Stimulated activated CD8-positive, alpha-beta memory T cell treated with anti-CD3 and anti-CD28 coated beads, Interleukin-2, amount 100 ng/mL, for 1 hour (primary cell): ENCODE results near the gene ARHGAP32.
"Not testable (repeated sequence)": the region's sequence is repeated elsewhere in the genome, so short reads cannot be mapped to it uniquely, and the experiment has no call there.

Source experiments
- DNase-seq, 2 donors: peaks; one replicate each; pipeline ENCODE4 v3.0.0-alpha.2; 2020; ENCODE audit warnings: low read depth in 2 of 2

Gene ARHGAP32

GRCh38 chr11:128933481-128934178 lies 258.5 kb downstream of the ARHGAP32 start:
- DNase-seq = no peak

- no peak for DNase-seq
Observed at GRCh38 chr11:128931668-128932067, 260.5 kb downstream of the ARHGAP32 start.

- DNase-seq = no peak
Observed at GRCh38 chr11:128931066-128931465, 261.1 kb downstream of the ARHGAP32 start.

- DNase-seq = no peak
Observed at GRCh38 chr11:128929991-128930390, 262.1 kb downstream of the ARHGAP32 start.

GRCh38 chr11:128929468-128929867 lies 262.7 kb downstream of the ARHGAP32 start:
- DNase-seq = no peak

GRCh38 chr11:128928400-128928799 lies 263.7 kb downstream of the ARHGAP32 start:
- no peak for DNase-seq

- DNase-seq = no peak
Observed at GRCh38 chr11:128927683-128928336, 264.3 kb downstream of the ARHGAP32 start.

- DNase-seq = no peak
Observed at GRCh38 chr11:128927108-128927461, 265.0 kb downstream of the ARHGAP32 start.

GRCh38 chr11:128926437-128927107 lies 265.6 kb downstream of the ARHGAP32 start:
- DNase-seq = no peak

GRCh38 chr11:128926000-128926399 lies 266.1 kb downstream of the ARHGAP32 start:
- DNase-seq = no peak

- no peak for DNase-seq
Observed at GRCh38 chr11:128925250-128925600, 266.9 kb downstream of the ARHGAP32 start.

GRCh38 chr11:128924510-128925249 lies 267.4 kb downstream of the ARHGAP32 start:
- no peak for DNase-seq

- no peak for DNase-seq
Observed at GRCh38 chr11:128924104-128924503, 268.0 kb downstream of the ARHGAP32 start.

GRCh38 chr11:128921793-128922192 lies 270.3 kb downstream of the ARHGAP32 start:
- no peak for DNase-seq

GRCh38 chr11:128920666-128921065 lies 271.5 kb downstream of the ARHGAP32 start:
- DNase-seq = no peak

GRCh38 chr11:128919635-128920034 lies 272.5 kb downstream of the ARHGAP32 start:
- DNase-seq = not testable (repeated sequence)

GRCh38 chr11:128919216-128919615 lies 272.9 kb downstream of the ARHGAP32 start:
- DNase-seq = no peak

GRCh38 chr11:128917144-128917724 lies 274.9 kb downstream of the ARHGAP32 start:
- DNase-seq = no peak

GRCh38 chr11:128916681-128917080 lies 275.4 kb downstream of the ARHGAP32 start:
- DNase-seq = no peak

GRCh38 chr11:128916037-128916572 lies 276.0 kb downstream of the ARHGAP32 start:
- no peak for DNase-seq

- DNase-seq = no peak
Observed at GRCh38 chr11:128915149-128915521, 277.0 kb downstream of the ARHGAP32 start.
